ENCODE measurements around the gene EIF3K.

Gene EIF3K

DNA sequence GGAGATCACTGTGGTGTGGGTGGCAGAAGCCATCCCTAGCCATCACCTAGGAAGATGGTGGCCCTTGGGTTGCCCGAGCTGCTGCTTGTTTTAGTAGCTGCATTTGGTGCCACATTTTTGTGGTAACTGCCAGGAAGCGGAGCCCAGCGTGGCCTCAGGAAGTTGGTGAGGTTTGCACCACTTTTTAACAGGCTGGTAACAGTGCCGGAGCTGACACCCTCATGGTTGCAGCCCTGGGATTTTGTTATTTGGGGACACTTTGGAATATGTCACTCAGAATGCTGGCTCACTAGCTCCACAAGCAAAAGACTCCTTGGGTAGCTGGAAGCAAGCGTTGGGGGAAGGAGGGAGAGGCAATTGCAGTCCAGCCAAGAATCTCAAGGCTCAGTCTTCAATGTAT lies 50.6 kb downstream of the EIF3K start:
- DNase-seq, result no peak

GRCh38 chr19:38670921-38671398 lies 52.0 kb downstream of the EIF3K start:
- no peak for DNase-seq

DNA sequence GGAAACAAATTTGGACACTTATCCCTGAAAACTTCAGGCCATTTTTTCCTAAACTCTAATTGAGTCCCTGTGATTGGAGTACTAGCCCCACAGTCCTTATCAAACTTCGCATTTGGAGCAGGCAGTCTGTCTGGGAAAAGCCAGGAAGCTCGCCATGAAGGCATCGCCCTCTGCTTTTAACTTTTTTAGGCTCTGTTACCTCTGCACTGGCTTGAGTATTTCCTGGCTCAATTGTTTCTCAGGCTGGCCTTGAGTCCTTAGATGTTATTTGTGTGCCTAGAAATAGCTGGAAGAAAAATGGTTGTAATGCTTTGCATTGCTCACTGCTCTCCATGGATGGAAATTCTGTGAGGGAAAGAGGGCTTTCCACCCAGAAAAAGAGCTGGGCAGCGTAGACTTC lies 52.7 kb downstream of the EIF3K start:
- no peak for DNase-seq

DNA sequence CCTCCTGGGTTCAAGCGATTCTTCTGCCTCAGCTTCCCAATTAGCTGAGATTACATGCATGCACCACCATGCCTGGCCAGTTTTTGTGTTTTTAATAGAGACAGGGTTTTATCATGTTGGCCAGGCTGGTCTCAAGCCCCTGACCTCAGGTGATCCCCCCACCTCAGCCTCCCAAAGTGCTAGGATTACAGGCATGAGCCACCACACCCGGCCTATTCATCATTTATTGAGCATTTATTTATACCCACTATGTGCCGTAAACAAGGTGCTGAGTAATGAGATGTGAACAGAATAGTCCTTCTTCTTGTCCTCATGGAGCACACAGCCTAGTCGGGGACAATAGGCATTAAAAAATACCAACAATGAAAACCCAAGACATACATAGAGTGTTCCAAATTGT lies 54.0 kb downstream of the EIF3K start:
- DNase-seq, result no peak

DNA sequence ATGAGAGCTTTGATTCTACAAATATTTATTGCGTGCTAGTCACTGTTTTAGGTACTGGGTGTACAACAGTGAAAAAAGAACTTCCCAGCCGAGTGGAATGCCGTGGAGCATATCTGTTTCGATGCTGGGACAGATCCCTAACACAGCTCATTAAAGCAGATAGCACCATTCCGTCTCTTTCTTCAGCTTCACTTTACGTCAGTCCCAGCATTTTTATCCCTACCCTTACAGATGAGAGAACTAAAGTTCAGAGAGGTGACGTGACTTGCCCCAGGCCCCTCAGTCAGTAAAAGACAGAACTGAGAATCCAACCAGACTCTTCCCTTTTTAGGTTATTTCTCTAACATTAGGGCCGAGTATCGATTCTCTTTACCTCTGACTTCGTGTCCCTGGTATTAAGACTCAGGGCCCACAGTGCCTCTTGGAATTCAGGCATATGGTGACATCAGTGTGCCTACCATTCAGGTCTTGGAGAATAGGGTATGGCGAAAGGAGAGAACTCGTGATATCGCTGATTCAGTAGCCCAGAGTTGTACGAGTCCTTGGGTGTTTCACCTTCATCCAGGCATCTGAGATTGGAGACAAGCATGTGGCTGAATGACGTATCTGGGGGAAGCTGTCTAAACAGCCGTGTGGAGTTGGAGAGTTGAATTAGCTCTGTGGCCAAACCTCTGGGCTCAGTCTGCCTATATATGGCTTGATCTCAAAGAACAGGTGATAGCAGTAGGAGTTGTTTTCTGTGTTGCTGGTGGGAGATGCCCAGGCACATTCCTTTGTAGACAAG lies 55.6 kb downstream of the EIF3K start:
- DNase-seq, result no peak

DNA sequence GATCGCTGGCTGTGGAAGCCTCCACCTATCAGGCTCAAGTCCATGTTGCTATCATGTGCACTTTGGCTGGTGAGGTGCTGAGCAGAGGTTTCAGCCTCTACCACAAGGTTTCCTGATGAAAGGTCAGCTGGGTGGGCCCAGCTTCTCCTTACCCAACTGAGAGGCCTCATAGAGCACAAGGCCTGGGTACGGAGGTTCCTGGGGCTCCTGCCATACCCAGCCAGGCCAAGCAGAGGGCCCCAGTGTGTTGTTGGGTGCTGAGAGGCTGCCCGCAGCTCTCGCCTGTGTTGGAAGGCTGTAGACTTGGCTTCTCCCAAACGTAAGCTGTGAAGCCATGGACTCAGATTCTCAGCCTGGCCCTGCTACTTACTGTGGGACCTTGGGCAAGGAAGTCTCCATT lies 56.6 kb downstream of the EIF3K start:
- DNase-seq, result no peak

- DNase-seq, result no peak
Observed at GRCh38 chr19:38676023-38676877, 57.3 kb downstream of the EIF3K start.

DNA sequence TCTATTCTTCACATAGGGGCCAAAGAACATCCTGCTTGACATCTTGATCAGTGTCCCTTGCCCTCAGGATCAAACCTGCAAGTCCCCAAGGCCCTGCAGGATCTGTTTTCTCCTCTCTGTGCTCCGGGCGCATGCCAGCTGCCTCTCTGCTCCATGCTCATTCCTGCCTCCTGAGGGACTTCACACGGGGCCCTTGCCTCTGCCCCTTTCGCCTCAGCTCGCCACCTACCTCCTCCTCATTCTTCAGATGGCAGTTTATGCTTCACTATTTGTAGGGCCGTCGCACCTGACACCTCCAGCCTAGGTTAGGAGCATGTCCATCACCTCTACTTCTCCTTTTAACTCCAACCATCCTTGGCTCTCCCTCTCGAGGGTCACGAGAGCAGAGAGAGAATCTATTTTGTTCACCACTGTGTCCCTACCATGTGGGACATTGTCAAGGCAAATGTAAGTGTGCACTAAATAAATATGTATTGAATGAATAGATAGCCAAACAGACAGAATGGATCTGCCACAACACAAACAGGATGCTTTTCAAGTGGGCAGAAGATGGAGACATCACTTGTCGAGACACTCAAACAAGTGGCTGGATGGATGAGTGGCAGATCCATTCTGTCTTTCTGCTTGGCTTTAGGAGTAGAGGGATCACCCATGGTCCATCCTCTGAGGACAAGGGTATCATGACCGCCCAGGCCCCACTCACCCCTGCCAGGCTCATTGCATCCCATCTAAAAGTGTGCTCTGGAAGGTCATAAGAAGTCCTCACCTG lies 58.1 kb downstream of the EIF3K start:
- DNase-seq, result no peak

DNA sequence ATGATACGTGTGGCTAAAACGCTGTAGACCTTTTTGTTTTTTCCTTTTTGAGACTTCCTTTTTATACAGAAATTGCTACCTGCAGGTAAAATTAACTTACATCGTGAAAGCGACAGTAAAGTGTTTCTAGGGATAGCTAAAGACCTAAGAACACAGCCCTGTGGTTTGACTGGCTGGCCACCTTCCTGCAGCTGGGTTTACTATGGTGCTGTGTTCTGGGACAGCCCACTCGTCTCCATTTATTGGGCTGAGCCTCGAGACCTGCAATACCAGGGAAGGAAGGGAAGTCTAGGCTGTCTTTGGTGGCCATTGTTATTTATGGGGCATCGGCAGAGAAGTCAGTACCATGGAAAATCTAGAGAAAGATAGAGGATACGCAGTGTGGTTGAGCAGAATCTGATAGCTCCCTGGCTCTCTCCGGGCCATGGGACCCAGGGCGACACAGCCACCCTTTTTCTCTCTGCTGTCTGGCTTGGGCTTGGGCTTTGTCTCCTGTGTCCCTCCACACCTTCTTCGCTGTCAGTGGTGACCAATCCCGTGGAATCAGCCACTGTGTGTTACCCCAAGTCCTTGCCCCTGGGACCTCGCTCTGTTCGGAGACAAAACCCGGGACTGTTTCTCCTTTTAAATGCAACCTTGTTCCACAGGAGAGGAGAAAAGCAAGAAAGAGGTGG lies 59.4 kb downstream of the EIF3K start:
- no peak for DNase-seq

DNA sequence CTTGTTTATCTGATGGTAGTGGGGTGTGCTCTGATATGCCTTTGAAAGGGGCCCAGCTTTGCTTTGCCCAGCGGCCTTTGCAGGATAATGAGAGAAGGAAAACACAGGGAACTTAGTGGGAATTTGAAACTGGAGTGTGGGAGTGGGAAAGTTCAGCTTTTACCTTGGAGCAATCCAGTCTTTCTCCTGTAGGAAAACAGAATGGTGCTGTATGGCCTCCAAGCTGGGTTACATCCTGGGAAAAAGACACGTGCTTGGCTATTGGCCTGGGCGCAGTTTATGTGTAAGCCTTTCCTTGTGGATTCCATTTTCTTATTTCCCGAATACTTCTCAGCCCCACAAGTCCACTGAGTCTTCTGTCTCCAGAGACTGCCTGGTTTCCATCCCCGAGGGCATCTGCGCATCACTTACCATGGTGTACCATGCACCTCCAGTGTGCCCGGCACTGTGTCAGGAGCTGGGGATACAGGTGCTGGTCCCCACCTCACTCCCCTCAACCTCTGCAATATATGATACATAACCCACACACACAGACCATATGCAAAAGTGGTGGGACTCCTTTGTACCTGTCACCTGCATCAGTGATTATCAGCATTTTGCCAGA lies 60.0 kb downstream of the EIF3K start:
- DNase-seq, result no peak

GRCh38 chr19:38679839-38680238 lies 60.9 kb downstream of the EIF3K start:
- no peak for DNase-seq

DNA sequence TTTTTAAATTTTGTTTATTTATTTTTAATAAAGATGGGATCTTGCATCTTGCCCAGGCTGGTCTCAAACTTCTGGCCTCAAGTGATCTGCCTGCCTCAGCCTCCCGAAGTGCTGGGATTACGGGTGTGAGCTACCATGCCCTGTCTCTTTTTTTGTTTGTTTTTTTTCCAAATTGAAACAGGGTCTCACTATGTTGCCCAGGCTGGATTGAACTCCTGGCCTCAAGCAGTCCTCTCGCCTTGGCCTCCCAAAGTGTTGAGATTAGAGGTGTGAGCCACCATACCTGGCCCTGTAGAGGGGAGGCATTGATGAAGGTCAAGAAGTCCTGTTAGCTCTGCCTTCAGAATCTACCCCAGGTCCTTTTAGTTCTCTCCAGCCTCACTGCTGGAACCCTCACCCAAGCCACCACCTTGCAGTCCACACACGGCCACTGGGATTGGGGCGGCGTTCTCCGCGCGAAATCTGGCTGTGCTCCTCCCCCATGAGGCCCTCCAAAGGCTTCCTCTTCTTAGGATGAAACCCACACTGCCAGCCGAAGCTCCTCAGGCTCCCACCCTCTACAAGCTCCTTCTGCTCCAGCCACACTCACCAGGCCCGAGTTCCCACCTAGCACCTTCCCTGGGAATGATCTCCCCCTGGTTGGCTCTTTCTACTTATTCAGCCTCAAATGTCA lies 63.3 kb downstream of the EIF3K start:
- no peak for DNase-seq

DNA sequence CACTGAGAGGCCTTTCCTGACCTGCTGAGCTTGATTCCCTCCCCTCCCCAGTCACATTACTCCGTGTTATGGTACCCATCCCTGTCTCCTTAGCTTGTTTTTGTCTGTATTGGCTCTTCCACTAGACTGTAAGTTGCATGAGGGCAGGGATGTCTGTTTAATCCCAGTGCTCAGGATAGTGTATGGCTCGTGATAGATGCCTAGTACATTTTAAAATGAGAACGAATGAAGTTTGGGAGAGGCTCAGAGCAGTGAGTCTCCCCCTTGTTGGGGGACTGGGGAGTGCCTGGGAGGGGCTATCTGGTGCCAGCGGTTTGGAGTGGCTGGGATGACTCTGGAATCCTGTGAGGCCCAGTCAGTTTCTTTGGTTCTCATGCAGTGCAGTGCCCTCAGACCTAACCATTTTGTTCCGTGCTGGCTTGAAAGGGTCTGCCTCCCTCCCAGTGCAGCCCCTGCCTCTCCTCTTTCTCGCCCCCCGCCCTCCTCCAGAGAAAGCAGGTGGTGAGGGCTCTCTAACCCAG lies 63.9 kb downstream of the EIF3K start:
- DNase-seq, result no peak

DNA sequence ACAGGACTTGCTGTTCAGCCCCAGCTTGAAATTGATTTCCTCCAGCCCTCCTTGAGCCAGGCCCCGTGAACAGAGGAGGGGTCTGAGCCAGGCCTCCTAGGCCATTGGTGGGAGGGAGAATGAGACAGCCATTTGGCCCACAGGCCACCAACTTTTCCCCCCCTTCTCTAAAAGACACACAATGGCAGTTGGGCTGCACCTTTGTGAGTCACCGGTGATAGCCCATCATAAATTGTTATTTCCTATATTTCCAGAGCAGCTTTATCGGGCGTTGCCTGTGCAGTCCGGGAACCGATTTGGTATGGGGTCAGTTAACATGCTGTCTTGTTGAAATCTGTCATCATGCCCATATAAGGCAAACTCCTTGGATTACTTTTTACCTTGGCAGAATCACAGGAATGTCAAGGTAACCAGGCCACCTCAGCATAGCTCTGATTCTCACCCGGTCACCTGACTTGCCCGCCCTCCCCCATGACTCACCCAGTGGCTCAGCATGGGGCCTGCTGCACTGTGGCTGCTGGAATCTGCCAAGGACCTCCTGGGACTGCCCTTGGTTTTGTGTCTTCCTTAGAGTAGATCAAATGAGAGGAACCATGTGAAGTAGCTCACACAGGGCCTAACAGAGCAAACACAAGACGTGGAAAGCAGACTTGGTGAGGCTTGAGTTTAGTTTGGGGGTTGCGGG lies 64.5 kb downstream of the EIF3K start:
- no peak for DNase-seq

DNA sequence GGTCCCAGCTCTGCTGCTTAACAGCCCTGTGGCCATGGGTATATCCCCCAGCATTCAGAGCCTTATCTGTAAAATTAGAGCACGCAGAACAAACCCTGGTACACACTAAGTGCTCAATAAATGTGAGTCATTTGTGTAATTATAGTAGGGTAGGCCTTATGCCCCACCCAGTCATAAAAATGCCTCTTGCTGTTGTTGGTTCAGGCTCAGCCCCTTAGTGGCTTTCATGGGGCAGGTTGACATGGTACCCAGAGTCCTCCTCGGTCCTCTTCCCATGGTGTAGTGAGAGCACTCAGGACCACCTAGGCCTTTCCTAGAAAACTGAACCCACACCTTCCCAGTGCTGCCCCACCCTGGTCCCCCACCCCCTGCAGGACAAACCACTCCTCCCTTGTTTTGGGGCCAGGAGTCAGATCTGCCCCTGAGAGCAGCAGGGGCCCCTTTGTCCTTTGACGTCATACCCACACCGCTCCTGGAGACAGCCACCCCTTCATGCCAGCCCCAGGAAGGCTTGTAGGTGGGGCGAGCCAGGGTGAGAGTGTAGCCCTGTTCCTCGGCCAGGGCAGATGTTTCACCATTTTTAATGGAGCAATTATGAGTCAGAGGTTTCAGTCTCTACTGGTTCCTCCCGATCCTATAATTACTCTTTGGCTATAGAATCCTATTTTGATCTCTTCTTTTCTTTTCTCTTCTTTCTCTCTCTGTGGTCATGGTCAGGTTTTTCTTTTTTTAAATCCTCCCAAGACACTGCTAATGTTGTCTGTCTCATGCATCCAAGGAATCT lies 65.3 kb downstream of the EIF3K start:
- DNase-seq, result no peak

DNA sequence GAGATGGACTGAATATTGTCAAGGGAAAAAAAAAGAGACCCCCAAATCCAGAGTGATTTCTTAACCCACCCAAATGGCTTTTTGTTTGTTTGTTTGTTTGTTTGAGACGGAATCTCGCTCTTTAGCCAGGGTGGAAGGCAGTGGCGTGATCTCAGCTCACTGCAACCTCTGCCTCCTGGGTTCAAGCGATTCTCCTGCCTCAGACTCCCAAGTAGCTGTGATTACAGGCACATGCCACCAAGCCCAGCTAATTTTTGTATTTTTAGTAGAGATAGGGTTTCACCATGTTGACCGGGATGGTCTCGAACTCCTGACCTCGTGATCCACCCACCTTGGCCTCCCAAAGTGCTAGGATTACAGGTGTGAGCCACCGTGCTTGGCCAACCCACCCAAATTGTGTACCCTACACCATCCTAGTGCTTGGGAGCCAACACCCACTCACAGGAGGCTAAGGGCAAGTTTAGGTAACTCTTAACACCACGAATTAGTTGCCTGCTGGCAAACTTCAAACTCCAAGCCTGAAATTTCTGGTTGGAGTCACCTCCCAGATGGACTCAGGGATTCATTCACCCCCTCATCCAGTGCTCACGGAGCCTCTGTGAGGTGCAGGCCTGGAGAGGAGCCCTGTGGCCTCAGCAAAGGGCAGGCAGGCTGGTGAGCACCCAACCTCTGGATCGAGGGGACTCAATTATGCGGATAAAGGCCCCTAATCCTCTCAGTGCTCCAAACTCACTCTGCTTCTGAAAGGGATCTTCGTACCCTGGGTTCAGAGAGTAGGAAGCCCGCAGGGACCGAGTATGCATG lies 66.1 kb downstream of the EIF3K start:
- no peak for DNase-seq

GRCh38 chr19:38685666-38686529 lies 66.9 kb downstream of the EIF3K start:
- DNase-seq, result no peak

DNA sequence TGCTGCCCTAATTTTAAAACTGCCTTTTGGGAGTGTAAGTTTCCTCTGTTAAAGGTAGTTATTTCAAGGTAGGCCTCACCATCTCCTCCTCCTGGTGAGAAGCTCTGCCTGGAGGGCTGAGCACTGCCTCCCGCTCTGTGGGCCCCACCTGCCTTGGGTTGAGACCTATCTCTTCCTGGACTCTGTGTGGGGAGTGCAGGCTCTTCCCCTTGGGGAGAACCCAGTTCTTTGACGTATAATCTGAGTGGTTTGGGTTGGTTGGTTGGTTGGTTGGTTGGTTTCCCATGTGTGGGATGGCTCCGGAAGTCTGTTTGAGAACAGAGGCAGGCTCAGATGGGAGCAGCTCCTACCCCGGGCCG lies 67.5 kb downstream of the EIF3K start:
- DNase-seq, result no peak
